GM12864 (cell line): Measurements from ENCODE around the gene LGALS8.

Experiments used
- DNase-seq: peaks from one replicate; pipeline ENCODE4 v3.0.0-alpha.2; 2011; ENCODE audit warnings: low read depth
- H3K4me3 ChIP-seq: 2 replicates; pipeline ENCODE4 v1.5.1; 2011; ENCODE audit warnings: mild to moderate bottlenecking, low read depth, low read length, control low read depth
- CTCF ChIP-seq: IDR thresholded peaks from 2 replicates; pipeline ENCODE4 v1.5.1; 2011; ENCODE audit warnings: low read depth, mild to moderate bottlenecking, moderate library complexity, low read length, control low read depth, inconsistent platforms; ENCODE audit errors: missing control alignments

LGALS8 gene

GRCh38 chr1:236552901-236553300, 29.1 kb downstream of the LGALS8 start:
- TF ChIP-seq CTCF, result no peak
- no peak overlapping the region for H3K4me3 ChIP-seq
- DNase-seq, result no peak

GRCh38 chr1:236553370-236553769, 29.6 kb downstream of the LGALS8 start:
- TF ChIP-seq CTCF, result no peak
- DNase-seq, result no peak
- no peak overlapping the region for H3K4me3 ChIP-seq

- no peak for TF ChIP-seq CTCF
These were observed 32.8 kb downstream of the LGALS8 start for GRCh38 chr1:236556606-236557005.

GRCh38 chr1:236558081-236558480, 34.3 kb downstream of the LGALS8 start:
- no peak for TF ChIP-seq CTCF
- no peak overlapping the region for H3K4me3 ChIP-seq
- DNase-seq, result no peak

More at GRCh38 chr1:236556606-236557005, 32.8 kb downstream of the LGALS8 start:
- no peak for DNase-seq
- no peak overlapping the region for H3K4me3 ChIP-seq

- no peak overlapping the region for H3K4me3 ChIP-seq
- TF ChIP-seq CTCF, result no peak
- no peak for DNase-seq
These were observed 35.1 kb downstream of the LGALS8 start for GRCh38 chr1:236558846-236559245.

GRCh38 chr1:236560213-236560771, 36.5 kb downstream of the LGALS8 start:
- no peak for DNase-seq
- no peak overlapping the region for H3K4me3 ChIP-seq
- no peak for TF ChIP-seq CTCF

GRCh38 chr1:236561976-236562375, 38.2 kb downstream of the LGALS8 start:
- no peak overlapping the region for H3K4me3 ChIP-seq
- no peak for DNase-seq
- no peak for TF ChIP-seq CTCF
